Chondrocyte (in vitro differentiated cells): Measurements from ENCODE around the gene DIS3L2. TPM values are rescaled to one million over a fixed set of nuclear protein-coding genes. Genes with fewer than 3 reads are reported as not detected.

Source experiments
- DNase-seq: peaks from one replicate; pipeline ENCODE4 v3.0.0; 2021; ENCODE audit warnings: mixed read lengths, low spot score
- H3K27ac Mint-ChIP-seq: one replicate; pipeline ENCODE4 v1.8.0; 2021; ENCODE audit warnings: mild to moderate bottlenecking, moderate library complexity, mixed read lengths; ENCODE audit not compliant: unreplicated experiment
- H3K27me3 Mint-ChIP-seq: 2 replicates; pipeline ENCODE4 v1.8.0; 2021; ENCODE audit warnings: low read depth, mixed read lengths
- H3K36me3 Mint-ChIP-seq: 2 replicates; pipeline ENCODE4 v1.8.0; 2021; ENCODE audit warnings: low read depth, mixed read lengths
- H3K4me1 Mint-ChIP-seq: 2 replicates; pipeline ENCODE4 v1.8.0; 2021; ENCODE audit warnings: low read depth, mild to moderate bottlenecking, mixed read lengths
- H3K4me3 Mint-ChIP-seq: one replicate; pipeline ENCODE4 v1.8.0; 2021; ENCODE audit warnings: mild to moderate bottlenecking, moderate library complexity, mixed read lengths; ENCODE audit not compliant: unreplicated experiment
- H3K9me3 Mint-ChIP-seq: 2 replicates; pipeline ENCODE4 v1.8.0; 2021; ENCODE audit warnings: low read depth, mixed read lengths
- total RNA-seq: library from RNA; stranded (reverse); gene quantifications from 3 replicates; pipeline ENCODE4 v1.2.1, GENCODE V29; 2021
- TF ChIP-seq, protein P1 (sequence below): fragments of 200-600 bp; sonication (generic); IDR thresholded peaks from 2 replicates; pipeline ENCODE4 v1.5.0; 2021; ENCODE audit warnings: antibody characterized with exemption, mild to moderate bottlenecking, moderate library complexity

DIS3L2 gene
- total RNA-seq, 1 donor from 2014 or later = 17.5 TPM

DNA sequence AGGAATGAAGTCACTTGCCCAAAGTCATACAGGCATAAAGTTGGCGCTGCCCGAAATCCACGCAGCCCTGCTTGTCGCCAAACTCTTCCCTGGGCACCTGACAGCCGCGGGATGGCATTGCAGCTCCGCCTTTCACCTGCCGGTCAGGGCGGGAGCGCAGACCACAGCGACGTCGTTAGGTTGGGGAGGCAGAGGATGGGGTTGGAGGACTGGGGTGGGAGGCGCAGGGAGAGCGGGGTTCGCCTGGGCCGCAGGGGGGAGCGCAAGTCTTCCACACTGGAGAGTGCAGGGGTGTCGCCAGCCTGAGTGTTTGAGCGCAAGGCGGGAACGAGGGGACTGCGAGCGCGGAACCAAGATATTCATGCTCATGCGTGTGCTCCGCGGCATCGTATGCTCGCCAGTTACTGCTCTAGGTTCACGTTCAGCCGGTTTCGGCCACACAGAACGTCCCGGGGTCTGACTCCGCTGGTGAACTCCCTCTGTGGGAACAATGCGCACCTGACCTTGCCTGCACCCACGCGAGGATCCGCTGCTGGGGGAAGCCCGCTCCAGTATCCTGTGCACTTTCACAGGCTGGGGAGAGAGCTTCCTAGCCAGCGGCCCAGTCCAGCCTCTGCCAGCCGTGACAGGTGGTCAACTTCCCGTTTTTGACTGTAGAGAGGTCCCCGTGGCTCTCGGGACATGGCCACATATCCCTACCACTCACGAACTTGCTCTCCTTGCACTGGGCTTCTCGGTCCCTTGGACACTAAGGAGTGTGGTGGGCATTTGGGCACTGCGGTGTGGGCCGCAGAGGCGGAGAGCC, 34.5 kb upstream of the DIS3L2 start:
- peaks cover 69% of the 10 kb centered on the region for H3K27me3 Mint-ChIP-seq
- H3K27ac Mint-ChIP-seq = no peak overlapping the region
- peak; percentile 80 for DNase-seq
- H3K4me1 Mint-ChIP-seq = peaks cover 8% of the 10 kb centered on the region
- no peaks in the 10 kb centered on the region for H3K9me3 Mint-ChIP-seq
- H3K36me3 Mint-ChIP-seq = peaks cover 1% of the 10 kb centered on the region
- TF ChIP-seq, protein P1, sequence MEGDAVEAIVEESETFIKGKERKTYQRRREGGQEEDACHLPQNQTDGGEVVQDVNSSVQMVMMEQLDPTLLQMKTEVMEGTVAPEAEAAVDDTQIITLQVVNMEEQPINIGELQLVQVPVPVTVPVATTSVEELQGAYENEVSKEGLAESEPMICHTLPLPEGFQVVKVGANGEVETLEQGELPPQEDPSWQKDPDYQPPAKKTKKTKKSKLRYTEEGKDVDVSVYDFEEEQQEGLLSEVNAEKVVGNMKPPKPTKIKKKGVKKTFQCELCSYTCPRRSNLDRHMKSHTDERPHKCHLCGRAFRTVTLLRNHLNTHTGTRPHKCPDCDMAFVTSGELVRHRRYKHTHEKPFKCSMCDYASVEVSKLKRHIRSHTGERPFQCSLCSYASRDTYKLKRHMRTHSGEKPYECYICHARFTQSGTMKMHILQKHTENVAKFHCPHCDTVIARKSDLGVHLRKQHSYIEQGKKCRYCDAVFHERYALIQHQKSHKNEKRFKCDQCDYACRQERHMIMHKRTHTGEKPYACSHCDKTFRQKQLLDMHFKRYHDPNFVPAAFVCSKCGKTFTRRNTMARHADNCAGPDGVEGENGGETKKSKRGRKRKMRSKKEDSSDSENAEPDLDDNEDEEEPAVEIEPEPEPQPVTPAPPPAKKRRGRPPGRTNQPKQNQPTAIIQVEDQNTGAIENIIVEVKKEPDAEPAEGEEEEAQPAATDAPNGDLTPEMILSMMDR = no peak
- H3K4me3 Mint-ChIP-seq = peak overlapping the region; percentile 65

DNA sequence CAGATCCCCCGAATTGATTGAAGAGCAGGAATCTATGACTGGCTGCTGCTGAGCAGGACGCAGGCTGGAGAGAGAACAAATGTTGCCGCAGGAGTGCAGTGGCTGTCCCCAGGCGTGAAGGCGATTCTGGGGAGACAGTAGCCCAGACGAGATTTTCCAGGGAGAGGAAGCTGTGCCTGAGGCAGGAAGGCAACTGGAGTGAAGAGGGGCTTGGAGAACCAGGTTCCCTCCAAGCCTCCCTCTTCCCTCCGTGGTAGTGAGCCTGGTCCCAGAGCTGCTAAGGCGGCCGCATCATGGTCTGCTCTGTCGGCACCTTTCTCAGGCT, 34.0 kb upstream of the DIS3L2 start:
- H3K9me3 Mint-ChIP-seq = no peaks in the 10 kb centered on the region
- H3K4me3 Mint-ChIP-seq = no peak overlapping the region
- TF ChIP-seq, protein P1 = no peak
- H3K4me1 Mint-ChIP-seq = peaks cover 8% of the 10 kb centered on the region
- peaks cover 1% of the 10 kb centered on the region for H3K36me3 Mint-ChIP-seq
- no peak for DNase-seq
- peaks cover 67% of the 10 kb centered on the region for H3K27me3 Mint-ChIP-seq
- H3K27ac Mint-ChIP-seq = no peak overlapping the region

DNA sequence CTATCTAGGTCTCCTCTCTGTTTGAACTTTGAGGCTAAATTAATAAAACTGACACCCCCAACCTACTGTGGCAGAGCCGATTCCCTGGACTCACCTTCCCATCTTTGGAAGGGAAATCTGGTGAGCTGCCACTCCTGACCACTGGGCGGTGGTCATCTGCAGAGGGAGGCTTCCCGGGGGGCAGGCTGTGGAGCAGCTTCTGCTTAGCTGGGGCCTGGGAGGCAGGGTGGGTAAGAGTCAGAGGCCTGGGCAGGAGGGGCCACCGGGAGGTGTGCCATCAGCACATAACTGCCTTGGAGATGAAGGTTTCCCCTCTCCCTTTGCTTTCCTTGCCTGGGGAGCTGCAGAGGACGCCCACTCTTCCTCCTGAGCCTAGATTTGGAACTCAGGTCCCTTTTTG, 33.0 kb upstream of the DIS3L2 start:
- Mint-ChIP-seq H3K27ac (no peak overlapping the region), H3K27me3 (peaks cover 71% of the 10 kb centered on the region), H3K4me3 (no peak overlapping the region), H3K9me3 (no peaks in the 10 kb centered on the region), H3K36me3 (peaks cover 1% of the 10 kb centered on the region), H3K4me1 (peaks cover 8% of the 10 kb centered on the region)
- TF ChIP-seq, protein P1 = peak; percentile 56
- DNase-seq = peak; percentile 54

DNA sequence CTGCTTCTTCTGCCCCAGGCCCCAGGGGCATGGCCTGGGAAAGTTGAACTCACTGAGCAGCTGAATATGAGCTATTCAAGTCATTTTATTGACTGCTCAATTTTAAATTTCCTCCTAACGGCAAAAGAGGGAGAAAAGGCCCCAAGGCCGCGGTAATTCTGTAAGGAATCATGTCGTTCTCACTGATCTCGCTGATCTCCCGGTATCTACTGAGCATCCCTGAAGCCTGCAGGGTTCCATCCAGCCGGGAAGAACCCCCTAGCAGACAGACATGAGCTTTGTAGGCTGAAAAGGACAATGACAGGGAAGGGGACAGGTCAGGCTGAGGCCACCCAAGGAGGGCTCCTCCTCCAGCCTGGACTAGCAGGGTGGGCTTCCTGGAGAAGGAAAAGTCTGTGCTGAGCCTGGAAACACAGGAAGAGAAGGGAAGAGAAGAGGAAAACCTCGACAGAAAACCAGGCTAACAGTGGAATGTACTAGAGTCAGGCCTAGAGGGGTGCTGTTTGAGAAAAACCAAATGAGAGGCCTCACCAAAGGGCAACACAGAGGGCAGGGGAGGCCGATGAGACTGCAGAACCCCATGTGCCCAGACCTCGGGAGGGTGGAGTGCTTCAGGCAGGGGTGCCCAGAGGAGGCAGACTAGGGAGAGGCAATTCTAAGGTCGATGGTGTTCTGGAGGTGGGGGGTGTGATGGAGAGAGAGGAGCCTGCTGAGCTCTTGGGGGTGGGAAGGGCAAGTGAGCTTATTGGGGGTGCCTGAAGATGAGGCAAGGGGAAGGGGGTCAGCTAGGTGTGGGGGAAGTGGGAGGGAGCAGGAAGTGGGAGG, 32.4 kb upstream of the DIS3L2 start:
- peak; percentile 51 for DNase-seq
- TF ChIP-seq, protein P1 = no peak
- no peaks in the 10 kb centered on the region for H3K9me3 Mint-ChIP-seq
- H3K27me3 Mint-ChIP-seq = peaks cover 65% of the 10 kb centered on the region
- H3K4me1 Mint-ChIP-seq = peaks cover 8% of the 10 kb centered on the region
- no peak overlapping the region for H3K27ac Mint-ChIP-seq
- H3K36me3 Mint-ChIP-seq = peaks cover 1% of the 10 kb centered on the region
- no peak overlapping the region for H3K4me3 Mint-ChIP-seq

DNA sequence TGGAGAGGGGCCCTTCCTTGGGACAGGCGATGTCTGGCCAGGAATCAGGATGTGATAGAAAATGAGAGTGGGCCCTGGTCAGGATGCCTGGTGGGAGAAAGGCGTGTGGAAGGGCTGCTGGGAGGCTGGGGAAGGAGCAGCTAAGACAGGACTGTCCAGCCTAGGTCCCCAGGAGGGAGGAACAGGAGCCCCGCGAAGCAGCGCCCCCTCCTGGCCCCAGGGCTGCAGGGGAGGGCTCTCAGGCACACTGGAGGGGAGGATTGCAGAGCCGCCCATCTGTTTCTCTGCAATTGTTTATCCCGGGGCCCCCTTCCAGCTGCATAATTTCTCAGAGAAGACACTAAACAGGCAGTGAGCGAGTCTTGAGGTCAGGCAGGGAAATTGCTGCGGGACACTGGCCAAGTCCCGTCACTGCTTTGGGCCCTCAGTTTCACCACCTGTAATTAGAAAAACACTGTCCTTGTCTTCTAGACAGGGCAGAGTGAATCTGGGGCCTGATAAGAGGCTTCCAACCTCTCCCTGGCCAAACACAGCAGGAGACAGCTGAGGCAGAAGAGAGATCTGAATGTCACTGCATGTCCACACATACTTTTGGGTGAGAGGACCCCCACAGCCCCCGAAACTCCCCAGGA, 31.4 kb upstream of the DIS3L2 start:
- H3K9me3 Mint-ChIP-seq = no peaks in the 10 kb centered on the region
- no peaks in the 10 kb centered on the region for H3K36me3 Mint-ChIP-seq
- peaks cover 57% of the 10 kb centered on the region for H3K27me3 Mint-ChIP-seq
- H3K27ac Mint-ChIP-seq = no peak overlapping the region
- no peak overlapping the region for H3K4me3 Mint-ChIP-seq
- TF ChIP-seq, protein P1 = peak; percentile 51
- peak; percentile 73 for DNase-seq
- peaks cover 8% of the 10 kb centered on the region for H3K4me1 Mint-ChIP-seq
